Measurements from ENCODE around the gene GATA3.

GRCh38 chr10:8052956-8053445, 1.5 kb upstream of the GATA3 start:
- TF ChIP-seq, protein P1, sequence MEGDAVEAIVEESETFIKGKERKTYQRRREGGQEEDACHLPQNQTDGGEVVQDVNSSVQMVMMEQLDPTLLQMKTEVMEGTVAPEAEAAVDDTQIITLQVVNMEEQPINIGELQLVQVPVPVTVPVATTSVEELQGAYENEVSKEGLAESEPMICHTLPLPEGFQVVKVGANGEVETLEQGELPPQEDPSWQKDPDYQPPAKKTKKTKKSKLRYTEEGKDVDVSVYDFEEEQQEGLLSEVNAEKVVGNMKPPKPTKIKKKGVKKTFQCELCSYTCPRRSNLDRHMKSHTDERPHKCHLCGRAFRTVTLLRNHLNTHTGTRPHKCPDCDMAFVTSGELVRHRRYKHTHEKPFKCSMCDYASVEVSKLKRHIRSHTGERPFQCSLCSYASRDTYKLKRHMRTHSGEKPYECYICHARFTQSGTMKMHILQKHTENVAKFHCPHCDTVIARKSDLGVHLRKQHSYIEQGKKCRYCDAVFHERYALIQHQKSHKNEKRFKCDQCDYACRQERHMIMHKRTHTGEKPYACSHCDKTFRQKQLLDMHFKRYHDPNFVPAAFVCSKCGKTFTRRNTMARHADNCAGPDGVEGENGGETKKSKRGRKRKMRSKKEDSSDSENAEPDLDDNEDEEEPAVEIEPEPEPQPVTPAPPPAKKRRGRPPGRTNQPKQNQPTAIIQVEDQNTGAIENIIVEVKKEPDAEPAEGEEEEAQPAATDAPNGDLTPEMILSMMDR (IDR thresholded peaks at IDR 0.05; ENCODE audit: insufficient read depth, low read depth, low read length), result peak; percentile 51
- peak; percentile 35 for TF ChIP-seq EZH2 (IDR thresholded peaks at IDR 0.05; ENCODE audit: insufficient read depth, low read length)
